Posterior vena cava (tissue), 2 donors: ENCODE results near the gene ATP8B3. TPM values are rescaled to one million over a fixed set of nuclear protein-coding genes. Genes with fewer than 3 reads are reported as not detected.

Experiments
- DNase-seq: peaks from one replicate; pipeline ENCODE4 v3.0.0-alpha.2; 2020; ENCODE audit warnings: low spot score
- intact Hi-C, 2 donors: fragments of 100-400 bp; cut with DNase I; formaldehyde crosslinking; loops; one replicate each; pipeline versions ENCODE4 v1.14.1 to v1.14.2; 2022 to 2023
- long read RNA-seq, 2 donors: library from polyadenylated mRNA; unstranded; transcript quantifications; one replicate each; pipeline ENCODE4 v2.0.0, GENCODE V29; 2020 to 2021
- total RNA-seq, 2 donors: library from RNA; stranded (reverse); fragmentation: NEBNext Ultra II Directional; extraction: Animal tissue kit (Norgen Biotek cat#: 25700); gene quantifications; one replicate each; pipeline ENCODE4 v1.2.1, GENCODE V29; 2021
- donor health status: DM: yes; HTN: yes; CAD: no.
- donor health status: DM: yes; HTN: yes; CAD: no.

ATP8B3 gene, protein sequence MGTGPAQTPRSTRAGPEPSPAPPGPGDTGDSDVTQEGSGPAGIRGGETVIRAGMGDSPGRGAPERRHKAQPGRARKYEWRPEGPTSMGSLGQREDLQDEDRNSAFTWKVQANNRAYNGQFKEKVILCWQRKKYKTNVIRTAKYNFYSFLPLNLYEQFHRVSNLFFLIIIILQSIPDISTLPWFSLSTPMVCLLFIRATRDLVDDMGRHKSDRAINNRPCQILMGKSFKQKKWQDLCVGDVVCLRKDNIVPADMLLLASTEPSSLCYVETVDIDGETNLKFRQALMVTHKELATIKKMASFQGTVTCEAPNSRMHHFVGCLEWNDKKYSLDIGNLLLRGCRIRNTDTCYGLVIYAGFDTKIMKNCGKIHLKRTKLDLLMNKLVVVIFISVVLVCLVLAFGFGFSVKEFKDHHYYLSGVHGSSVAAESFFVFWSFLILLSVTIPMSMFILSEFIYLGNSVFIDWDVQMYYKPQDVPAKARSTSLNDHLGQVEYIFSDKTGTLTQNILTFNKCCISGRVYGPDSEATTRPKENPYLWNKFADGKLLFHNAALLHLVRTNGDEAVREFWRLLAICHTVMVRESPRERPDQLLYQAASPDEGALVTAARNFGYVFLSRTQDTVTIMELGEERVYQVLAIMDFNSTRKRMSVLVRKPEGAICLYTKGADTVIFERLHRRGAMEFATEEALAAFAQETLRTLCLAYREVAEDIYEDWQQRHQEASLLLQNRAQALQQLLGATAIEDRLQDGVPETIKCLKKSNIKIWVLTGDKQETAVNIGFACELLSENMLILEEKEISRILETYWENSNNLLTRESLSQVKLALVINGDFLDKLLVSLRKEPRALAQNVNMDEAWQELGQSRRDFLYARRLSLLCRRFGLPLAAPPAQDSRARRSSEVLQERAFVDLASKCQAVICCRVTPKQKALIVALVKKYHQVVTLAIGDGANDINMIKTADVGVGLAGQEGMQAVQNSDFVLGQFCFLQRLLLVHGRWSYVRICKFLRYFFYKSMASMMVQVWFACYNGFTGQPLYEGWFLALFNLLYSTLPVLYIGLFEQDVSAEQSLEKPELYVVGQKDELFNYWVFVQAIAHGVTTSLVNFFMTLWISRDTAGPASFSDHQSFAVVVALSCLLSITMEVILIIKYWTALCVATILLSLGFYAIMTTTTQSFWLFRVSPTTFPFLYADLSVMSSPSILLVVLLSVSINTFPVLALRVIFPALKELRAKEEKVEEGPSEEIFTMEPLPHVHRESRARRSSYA (N-terminal part only)
- total RNA-seq = 1 to 10 TPM; 1.1 to 2.0 TPM
- long read RNA-seq, donor 1 = 0 reads
- long read RNA-seq, donor 2, partial matches to known transcripts = 1 of 1 reads
- long read RNA-seq, donor 2, other reads (novel, unspliced or antisense) = 0 of 1 reads

GRCh38 chr19:1811942-1812425, at the start of gene ATP8B3:
TSS of gene ATP8B3 (minus strand) at chr19:1812276. CDS start at chr19:1811736, 540 bp downstream.
- DNase-seq = no peak
- intact Hi-C loops = no loop called here

- intact Hi-C loops = no loop called here
Observed at GRCh38 chr19:1861599-1862031, 49.5 kb upstream of the ATP8B3 start.

DNA sequence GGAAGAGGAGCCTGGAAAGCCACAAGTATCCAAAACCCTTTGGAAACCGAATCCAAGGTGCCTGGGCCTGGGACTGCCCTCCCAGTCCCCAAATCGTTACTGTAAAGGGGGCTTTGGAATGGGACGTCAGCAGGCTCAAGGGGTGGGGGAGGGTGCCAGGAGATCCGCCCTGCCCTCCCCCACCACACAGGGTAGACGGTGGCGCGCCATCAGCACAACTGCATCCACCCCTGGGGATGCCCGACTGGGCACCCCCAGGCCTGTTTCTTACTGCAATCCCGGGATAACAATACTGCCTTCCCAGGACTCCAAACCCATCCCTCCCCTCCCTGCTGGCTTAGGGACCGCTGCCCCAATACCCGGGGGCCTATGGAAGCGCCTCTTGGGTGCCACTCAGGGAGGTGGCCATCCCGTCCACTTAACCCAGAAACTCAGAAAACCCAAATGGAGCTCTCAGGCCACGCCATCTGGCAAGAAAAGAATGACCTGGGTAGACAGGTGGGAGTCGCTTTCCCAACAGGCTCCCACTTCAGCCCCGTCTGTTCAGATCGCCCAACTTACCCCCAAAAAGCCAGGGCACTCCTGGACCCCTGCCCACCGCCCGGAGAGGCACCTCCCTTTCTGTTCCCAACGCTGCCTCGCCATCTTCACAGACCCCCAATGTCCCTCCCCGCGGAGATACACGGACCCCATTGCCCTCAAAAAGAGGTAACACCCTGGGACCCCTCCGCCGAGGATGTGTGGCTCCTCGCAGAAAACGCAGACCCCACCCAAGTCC, 48.9 kb upstream of the ATP8B3 start:
- intact Hi-C loops = no loop called here
- DNase-seq = no peak

More at GRCh38 chr19:1861599-1862031, 49.5 kb upstream of the ATP8B3 start:
- DNase-seq = peak; percentile 79

GRCh38 chr19:1860042-1860775, 48.1 kb upstream of the ATP8B3 start:
- intact Hi-C loops = no loop called here
- DNase-seq = no peak

DNA sequence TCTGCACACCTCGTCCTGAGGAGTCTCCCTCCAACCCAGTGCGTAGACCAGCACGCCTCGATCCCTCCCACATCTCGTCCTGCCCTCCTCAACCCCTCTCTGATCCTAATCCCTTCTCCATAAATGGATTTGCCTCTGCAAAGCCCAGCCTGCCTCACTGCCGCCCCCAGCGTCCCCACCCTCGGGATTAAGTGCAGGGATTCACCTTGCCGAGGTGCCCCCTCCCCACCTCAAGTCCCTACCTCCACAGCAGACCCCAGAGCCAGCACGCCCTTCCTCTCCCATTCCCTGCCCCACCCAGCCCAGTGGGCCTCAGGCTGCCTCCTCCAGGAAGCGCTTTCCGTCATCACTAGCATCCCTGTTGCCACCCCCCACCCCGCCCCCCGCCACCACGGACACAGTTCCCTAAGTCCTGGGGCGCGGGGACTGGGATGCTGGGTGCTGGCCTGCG, 47.3 kb upstream of the ATP8B3 start:
- DNase-seq = no peak
- intact Hi-C loops = no loop called here

- intact Hi-C loops = no loop called here
- DNase-seq = no peak
Observed at GRCh38 chr19:1858412-1859081, 46.5 kb upstream of the ATP8B3 start.

- intact Hi-C loops = no loop called here
- DNase-seq = no peak
Observed at GRCh38 chr19:1857648-1858326, 45.7 kb upstream of the ATP8B3 start.

- intact Hi-C loops = no loop called here
- peak; percentile 95 for DNase-seq
Observed at GRCh38 chr19:1856698-1857603, 44.9 kb upstream of the ATP8B3 start.

DNA sequence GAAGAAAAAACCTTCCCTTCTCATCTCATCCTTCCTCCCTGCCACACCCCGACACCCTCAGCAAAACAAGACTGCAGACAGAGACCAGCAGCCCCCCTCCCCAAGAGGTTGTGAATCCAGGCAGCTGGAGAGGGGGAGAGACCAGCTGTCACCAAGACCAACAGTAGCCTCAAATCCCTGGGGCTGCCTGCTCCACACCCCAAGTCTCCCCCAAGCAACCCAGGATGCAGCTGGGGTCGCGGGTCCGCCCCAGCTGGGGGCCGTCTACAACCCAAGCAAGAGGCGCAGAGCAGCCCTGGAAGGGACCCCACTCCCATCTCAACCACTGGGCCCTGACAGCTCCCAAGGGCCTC, 44.2 kb upstream of the ATP8B3 start:
- DNase-seq = no peak
- intact Hi-C loops = no loop called here

- no peak for DNase-seq
- intact Hi-C loops = no loop called here
Observed at GRCh38 chr19:1855828-1856255, 43.8 kb upstream of the ATP8B3 start.

DNA sequence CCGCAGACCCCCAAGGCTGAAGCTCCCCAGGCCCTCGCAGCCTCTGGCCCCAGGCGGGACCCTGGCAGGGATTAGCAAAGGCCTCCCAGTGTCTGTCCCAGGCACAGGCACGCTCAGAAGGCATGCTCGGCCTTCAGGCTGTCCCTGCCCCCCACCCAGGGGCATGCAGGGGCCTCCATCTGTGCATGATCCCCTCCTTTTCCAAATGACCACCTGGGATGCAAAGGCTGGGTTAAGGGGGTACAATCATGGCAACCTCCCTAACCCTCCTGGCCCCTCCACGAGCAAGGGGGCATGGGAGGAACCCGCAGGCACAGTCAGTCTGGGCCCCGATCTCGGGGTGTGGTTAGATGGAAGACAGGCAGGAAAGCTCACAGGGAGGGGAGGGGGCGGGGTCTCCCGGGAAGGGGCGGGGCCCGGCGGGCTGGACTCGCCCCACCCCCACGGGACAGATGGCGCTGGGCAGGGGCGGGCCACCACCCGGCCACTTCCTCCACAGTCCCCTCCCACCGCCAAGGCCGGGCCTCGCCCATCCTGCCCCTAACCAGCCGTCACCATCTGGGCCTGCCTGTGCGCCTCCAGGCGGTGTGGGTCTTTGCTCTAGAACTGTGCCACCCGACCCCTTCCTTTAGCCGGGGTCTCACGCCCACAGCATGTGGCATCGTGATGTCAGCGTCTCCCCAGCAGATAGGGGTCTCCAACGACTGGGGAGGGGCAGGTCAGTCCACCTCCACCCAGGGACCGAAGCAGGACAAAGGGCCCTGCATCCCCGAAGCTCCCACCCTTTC, 43.2 kb upstream of the ATP8B3 start:
- intact Hi-C loops = no loop called here

GRCh38 chr19:1854542-1855039, 42.5 kb upstream of the ATP8B3 start:
- DNase-seq = no peak
- intact Hi-C loops = no loop called here

More for the DNA sequence above, 43.2 kb upstream of the ATP8B3 start:
- DNase-seq = peak; percentile 97

DNA sequence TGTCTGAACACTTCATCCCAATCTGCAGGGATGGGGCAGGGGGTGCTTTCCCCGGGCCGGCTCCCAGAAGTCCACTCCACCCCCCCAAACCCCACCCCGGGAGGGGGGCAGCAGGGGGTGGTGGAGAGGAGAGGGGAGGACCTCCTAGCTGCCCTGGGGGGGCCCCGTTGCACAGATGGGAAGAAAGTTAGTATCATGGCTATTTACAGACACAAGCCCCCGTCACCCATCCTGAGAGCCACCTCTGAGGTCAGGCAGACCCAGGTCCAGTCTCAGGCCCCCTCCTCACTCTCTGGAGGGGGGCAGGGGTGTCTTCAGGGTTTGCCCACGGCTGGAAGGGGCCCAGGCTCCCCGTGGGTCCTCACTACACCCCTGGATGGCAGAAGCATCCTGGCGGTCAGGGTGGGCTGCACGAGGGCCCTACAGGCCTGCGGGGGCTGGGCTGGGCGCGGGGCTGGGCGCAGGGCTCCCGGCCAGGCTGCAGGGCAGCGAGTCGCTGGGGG, 42.0 kb upstream of the ATP8B3 start:
- no peak for DNase-seq
- intact Hi-C loops = no loop called here

DNA sequence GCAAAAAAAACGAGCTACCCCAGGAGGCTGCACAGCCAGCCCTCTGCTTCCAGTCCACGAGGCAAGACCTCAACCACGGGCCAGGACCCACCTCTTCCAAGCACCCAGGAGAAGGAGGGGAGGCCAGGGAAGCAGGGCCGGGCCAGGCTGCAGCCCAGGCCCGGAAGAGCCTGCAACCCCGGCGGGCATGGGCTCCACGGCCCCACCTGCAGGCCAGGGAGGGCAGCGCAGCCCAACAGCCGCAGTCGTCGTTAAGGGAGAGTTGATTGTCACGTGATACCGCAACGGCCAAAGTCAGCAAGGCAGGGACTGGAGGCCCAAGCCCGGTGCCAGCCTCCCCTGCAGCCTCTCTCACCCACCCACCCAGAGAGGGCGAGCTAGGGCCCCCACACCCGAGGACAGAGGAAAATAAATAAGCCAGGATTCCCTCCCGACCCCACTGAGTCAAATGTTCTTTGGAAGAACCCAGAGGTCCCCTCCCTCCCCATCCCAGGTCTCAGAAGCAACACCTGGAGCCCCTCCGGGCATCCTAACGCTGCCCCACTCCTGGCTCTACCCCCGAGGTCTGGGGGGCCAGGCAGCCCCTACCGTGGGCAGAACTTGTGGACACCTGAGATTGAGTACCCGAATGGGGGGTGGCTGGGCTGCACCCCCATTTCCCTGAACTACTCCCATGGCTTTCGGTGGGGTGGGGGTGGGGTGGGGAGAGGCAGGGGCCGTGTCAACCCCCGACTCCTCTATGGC, 41.4 kb upstream of the ATP8B3 start:
- peak; percentile 94 for DNase-seq
- intact Hi-C loops = no loop called here
